ENCODE measurements around the gene PHRF1.

Gene PHRF1

DNA sequence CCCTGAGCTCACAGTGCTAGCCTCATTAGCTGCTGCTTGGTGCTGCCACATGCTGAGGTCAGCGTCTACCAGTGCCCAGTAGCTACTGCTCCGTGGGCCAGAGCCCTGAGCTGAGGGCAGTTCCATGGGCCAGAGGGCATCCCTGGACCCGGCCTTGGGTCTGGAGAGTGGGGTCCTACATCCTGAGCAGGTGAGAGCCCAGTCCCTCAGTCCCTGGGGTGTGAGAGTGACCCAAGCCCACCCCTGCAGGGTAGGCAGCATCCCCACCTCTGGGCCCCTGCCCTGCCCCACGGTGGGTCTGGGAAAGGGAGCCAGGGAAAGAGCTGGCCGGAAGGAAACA, 25.6 kb upstream of the PHRF1 start:
- FAIRE-seq (no peak), DNase-seq (ENCODE audit: insufficient read length, low spot score) (no peak)
- TF ChIP-seq CTCF (IDR thresholded peaks at IDR 0.05; ENCODE audit: insufficient read depth, missing control alignments), result no peak

GRCh38 chr11:551131-551530, 25.1 kb upstream of the PHRF1 start:
- FAIRE-seq (no peak), DNase-seq (ENCODE audit: insufficient read length, low spot score) (no peak)
- TF ChIP-seq CTCF (IDR thresholded peaks at IDR 0.05; ENCODE audit: insufficient read depth, missing control alignments), result no peak

- FAIRE-seq, result no peak
- no peak for DNase-seq (ENCODE audit: insufficient read length, low spot score)
- TF ChIP-seq CTCF (IDR thresholded peaks at IDR 0.05; ENCODE audit: insufficient read depth, missing control alignments), result no peak
These were observed 24.7 kb upstream of the PHRF1 start for GRCh38 chr11:551596-551995.

- FAIRE-seq (no peak), DNase-seq (ENCODE audit: insufficient read length, low spot score) (no peak)
- no peak for TF ChIP-seq CTCF (IDR thresholded peaks at IDR 0.05; ENCODE audit: insufficient read depth, missing control alignments)
These were observed 22.9 kb upstream of the PHRF1 start for GRCh38 chr11:553083-553987.

DNA sequence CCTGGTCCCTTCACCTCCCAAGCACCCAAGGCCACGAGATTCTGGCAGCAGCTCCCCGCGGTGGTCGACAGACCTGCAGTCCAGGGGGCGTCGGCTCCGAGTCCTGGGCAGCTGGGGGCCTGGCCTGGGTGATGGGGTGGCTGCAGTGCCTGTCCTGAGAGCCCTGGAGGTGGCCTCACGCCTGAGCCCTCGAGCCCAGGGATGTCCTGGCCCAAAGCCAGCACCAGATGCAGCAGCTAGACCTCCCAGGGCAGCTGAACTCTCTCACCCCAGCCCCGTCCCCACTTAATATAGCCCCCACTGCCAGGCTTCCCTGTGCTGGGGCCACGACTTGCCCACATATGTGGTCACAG, 22.3 kb upstream of the PHRF1 start:
- TF ChIP-seq CTCF (IDR thresholded peaks at IDR 0.05; ENCODE audit: insufficient read depth, missing control alignments), result no peak
- DNase-seq (ENCODE audit: insufficient read length, low spot score) (no peak), FAIRE-seq (no peak)

DNA sequence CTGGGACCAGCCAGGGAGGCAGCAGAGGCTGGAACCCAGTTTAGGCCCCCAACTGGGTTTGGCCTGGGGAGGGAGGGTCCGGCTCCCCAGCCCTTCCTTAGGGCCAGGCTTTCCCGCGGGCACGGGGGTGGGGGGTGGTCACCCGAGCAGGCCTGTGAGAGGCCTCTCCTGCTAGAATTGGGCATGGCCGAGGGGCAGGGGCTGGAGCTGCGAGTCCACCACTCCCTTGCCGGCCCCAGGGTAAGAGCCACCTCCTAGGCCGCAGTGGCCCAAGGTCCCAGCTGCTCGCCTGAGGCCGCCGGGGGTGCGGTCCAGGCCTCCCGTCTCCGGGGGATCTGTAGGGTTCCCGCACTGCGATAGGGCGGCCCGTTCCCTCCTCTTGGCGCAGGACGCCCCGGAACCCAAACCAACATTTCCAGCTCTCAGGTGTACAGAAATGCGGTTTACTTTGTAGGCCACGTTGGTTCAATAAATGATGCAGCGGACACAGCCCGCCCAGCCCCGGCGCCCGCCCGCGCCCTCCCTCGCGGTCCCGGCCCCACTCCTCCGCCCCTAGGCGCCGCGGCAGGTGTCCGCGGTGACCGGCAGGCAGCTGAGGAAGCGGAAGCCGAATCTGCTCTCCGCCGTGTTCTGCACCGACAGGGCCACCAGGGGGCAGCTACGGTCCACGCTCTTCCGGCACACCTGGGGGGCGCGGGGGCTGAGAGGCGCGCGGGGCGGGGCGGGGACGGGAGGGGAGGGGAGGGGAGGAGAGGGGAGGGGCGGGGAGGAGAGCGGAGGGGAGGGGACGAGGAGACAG, 21.6 kb upstream of the PHRF1 start:
- no peak for FAIRE-seq
- TF ChIP-seq CTCF (IDR thresholded peaks at IDR 0.05; ENCODE audit: insufficient read depth, missing control alignments), result peak; percentile 63
- DNase-seq (ENCODE audit: insufficient read length, low spot score), result peak; percentile 45

Measured in D721Med (cell line).